Measurements from ENCODE around the gene COPG1. TPM values are rescaled to one million over a fixed set of nuclear protein-coding genes. Genes with fewer than 3 reads are reported as not detected.
A peak's percentile ranks its signal among the peaks of the same experiment; 100 is the strongest.

Gene COPG1
- total and polyA plus RNA-seq, 10 donors: 47.8 to 134 (median 105) TPM

GRCh38 chr3:129312671-129313414 lies 63.4 kb downstream of the COPG1 start:
- no peaks in the 10 kb centered on the region for H3K36me3 ChIP-seq
- TF ChIP-seq POLR2A (IDR thresholded peaks at IDR 0.05) (peak in 1 of 3 donors; percentile 5), POLR2AphosphoS5 (IDR thresholded peaks at IDR 0.05) (peak in 1 of 3 donors; percentile 19), CTCF (IDR thresholded peaks at IDR 0.05 in 8 of 11, conservative IDR thresholded peaks at IDR 0.05 in 3 of 11) (no peak)
- no peak overlapping the region for H3K4me3 ChIP-seq
- H3K27me3 ChIP-seq (replicated peaks in 1 of 7): peaks cover 0 to under 1% (median 0%) of the 10 kb centered on the region in 7 donors
- H3K9me3 ChIP-seq: no peaks in the 10 kb centered on the region
- peaks cover 10 to 51% (median 36%) of the 10 kb centered on the region in 6 donors for H3K4me1 ChIP-seq
- H3K27ac ChIP-seq: peak overlapping the region in 5 of 8 donors; percentile 15 to 92 (median 85)
- intact Hi-C loops (cut with DNase I; ENCODE audit: low total_unique reads): no loop called here
- DNase-seq: no peak

GRCh38 chr3:129313415-129313664 lies 63.9 kb downstream of the COPG1 start:
- no peak for TF ChIP-seq POLR2A (IDR thresholded peaks at IDR 0.05)
- peak in 2 of 3 donors; percentile 10 to 48 for TF ChIP-seq POLR2AphosphoS5 (IDR thresholded peaks at IDR 0.05)
- TF ChIP-seq CTCF (IDR thresholded peaks at IDR 0.05 in 8 of 11, conservative IDR thresholded peaks at IDR 0.05 in 3 of 11): no peak
- Histone ChIP-seq H3K4me3 (peak overlapping the region in 1 of 8 donors; percentile 97), H3K27ac (peak overlapping the region in 5 of 8 donors; percentile 15 to 92 (median 85)), H3K4me1 (peaks cover 10 to 55% (median 37%) of the 10 kb centered on the region in 6 donors), H3K36me3 (no peaks in the 10 kb centered on the region), H3K9me3 (no peaks in the 10 kb centered on the region), H3K27me3 (replicated peaks in 1 of 7) (peaks cover 0 to 5% (median 0%) of the 10 kb centered on the region in 7 donors)
- intact Hi-C loops (cut with DNase I; ENCODE audit: low total_unique reads): no loop called here
- no peak for DNase-seq

GRCh38 chr3:129313665-129314385 lies 64.4 kb downstream of the COPG1 start:
- no peaks in the 10 kb centered on the region for H3K36me3 ChIP-seq
- H3K27me3 ChIP-seq (replicated peaks in 1 of 7): peaks cover 0 to 10% (median 0%) of the 10 kb centered on the region in 7 donors
- 44 to 54% (median 50%) methylated on average over 7 of the region's 7 CpGs for WGBS, 5 donors
- TF ChIP-seq POLR2AphosphoS5 (IDR thresholded peaks at IDR 0.05): peak; percentile 5 to 60 (median 22)
- TF ChIP-seq POLR2A (IDR thresholded peaks at IDR 0.05): no peak
- peak in 1 of 11 experiments; percentile 7 for TF ChIP-seq CTCF (IDR thresholded peaks at IDR 0.05 in 8 of 11, conservative IDR thresholded peaks at IDR 0.05 in 3 of 11)
- peaks cover 10 to 55% (median 37%) of the 10 kb centered on the region in 6 donors for H3K4me1 ChIP-seq
- intact Hi-C loops (cut with DNase I; ENCODE audit: low total_unique reads): no loop called here
- H3K27ac ChIP-seq: peak overlapping the region in 7 of 8 donors; percentile 76 to 92 (median 85)
- H3K4me3 ChIP-seq: peak overlapping the region in 6 of 8 donors; percentile 70 to 97 (median 86)
- DNase-seq: no peak
- no peaks in the 10 kb centered on the region for H3K9me3 ChIP-seq
